NCI-H2171 treated with DMSO at 0.1 percent for 48 hours (cell line): ENCODE measurements around the gene LXN.

Source experiments
- DNase-seq: peaks from one replicate; lab custom pipeline; 2025; lab: John Stamatoyannopoulos, UW

Gene LXN

GRCh38 chr3:158668506-158668905 is 3.9 kb downstream of the LXN start:
- no peak for DNase-seq

GRCh38 chr3:158666416-158666815 is 6.0 kb downstream of the LXN start:
- no peak for DNase-seq

GRCh38 chr3:158663832-158664231 is 8.6 kb downstream of the LXN start:
- no peak for DNase-seq

GRCh38 chr3:158663246-158663645 is 9.2 kb downstream of the LXN start:
- no peak for DNase-seq

GRCh38 chr3:158660711-158661110 is 11.7 kb downstream of the LXN start:
- DNase-seq: no peak

- peak; percentile 25 for DNase-seq
Observed at GRCh38 chr3:158659454-158660237, 12.8 kb downstream of the LXN start.

GRCh38 chr3:158658889-158659288 is 13.6 kb downstream of the LXN start:
- no peak for DNase-seq

DNA sequence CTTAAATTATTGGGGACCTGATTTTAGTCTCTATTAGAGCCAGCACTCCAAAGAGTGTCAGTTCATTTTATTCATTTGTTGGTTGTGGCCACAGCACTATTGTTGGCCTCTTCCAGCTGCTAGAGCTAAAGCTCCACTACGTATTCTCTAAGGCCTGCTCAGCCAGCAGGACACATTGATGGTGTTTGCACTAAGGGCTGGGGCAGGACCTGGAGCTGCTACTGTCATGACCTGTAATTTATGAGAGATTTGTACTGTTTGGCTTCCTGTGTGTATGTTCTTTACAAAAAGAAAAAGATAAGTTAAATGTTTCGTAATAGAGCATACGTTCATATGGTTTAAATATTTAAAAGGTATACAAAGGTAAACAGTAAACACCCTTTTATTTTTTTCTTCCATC is 20.0 kb downstream of the LXN start:
- no peak for DNase-seq

DNA sequence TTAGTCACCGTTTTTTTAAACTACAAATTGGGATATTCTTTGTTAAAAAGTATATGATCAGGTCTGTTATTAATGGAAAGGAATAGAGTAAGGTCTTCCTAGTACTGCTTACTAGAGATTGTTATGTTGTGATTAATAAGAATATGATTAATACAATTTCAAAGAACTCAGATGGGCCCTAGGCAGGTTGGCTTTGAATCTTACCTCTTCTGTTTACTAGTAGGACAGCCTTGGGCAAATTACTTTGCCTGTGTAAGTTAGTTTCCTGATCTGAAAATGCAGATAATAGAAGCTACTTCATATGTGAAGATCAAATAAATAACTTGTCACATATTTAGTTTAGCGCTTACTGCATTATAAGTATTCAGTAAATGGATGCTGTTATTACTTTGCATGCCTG is 21.3 kb downstream of the LXN start:
- no peak for DNase-seq

DNA sequence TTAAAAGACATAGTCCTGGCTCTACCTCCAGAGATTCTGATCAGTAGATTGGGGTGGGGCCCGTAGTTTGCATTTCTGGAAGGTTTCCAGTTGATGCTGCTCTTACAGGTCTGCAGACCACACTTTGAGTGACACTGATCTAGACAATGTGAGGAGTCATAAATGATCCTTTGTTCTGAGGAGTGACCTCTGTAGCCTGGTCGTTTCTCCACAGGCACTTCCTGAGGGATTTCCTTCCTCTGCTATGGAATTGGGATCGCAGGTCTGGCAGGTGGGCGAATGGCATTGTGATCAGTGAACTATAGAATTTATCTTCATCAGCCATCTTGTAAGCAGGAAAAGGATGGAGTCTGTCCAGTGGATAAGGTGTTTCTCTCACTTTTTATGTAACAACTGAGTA is 22.7 kb downstream of the LXN start:
- no peak for DNase-seq

DNA sequence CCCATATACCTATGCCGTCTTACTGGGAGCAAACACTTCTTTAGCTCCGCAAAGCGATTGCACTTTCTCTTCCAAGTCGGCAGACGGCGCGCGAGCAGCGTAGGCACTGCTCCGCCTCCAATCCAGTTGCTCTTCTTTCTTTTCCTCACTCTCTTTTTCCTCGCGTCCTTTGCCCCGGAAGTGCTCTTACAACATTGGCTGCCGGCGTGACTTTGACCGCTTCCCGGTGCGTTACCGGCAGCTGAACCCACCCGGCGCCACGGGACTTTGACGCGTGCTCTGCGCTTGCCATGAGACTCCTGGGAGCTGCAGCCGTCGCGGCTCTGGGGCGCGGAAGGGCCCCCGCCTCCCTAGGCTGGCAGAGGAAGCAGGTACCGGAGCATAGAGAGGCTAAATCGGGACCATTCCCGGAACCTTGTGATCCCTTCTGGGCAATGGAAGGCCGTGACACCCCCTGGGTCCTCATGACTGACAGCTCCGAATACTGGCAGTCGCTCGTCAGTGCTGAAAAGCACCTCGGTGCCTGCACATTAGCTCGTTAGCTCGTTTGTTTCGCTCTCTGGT is 28.0 kb downstream of the LXN start, which contains the start of gene GFM1:
TSS of gene GFM1 (plus strand) at position 183 of the 564 bp plus-strand sequence. CDS start at position 291, 108 bp downstream.
- DNase-seq: peak; percentile 99

- DNase-seq: no peak
Observed at GRCh38 chr3:158642474-158643210, 29.8 kb downstream of the LXN start.

DNA sequence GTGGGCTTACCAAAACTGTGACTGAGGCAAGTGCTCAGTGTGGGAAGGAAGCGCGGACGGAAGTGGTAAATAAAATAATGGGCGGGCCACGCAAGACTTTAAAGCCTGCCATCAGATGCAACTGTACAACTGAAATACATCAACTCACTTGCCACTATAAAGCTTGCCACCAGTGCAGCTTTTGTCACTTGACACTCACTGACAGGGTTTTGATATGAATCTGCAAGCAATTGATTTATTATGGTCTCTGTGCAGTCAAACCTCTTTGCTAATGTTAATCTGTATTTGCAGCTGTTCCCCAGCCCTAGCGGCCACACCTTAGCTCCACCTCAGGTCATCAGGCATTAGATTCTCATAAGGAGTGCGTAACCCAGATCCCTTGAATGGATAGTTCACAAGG is 30.4 kb downstream of the LXN start:
- no peak for DNase-seq

DNA sequence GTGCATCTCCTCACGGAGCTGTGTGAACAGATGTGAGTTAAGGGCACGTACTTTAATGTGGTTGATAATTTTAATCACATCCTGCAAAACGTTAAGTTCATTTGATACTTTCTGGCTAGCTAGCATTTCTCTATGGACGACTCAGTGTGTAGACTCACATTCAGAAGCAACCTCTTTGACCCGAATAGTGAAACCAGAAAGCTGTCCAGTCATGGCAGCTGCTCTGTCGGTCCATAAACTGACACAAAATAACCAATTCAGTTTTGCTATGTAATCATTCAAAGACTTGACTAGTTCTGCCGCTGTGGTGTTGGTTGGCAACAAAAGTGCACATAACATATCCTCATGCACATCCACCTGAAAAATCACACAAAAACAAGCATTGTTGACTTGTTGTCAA is 31.8 kb downstream of the LXN start:
- no peak for DNase-seq

DNA sequence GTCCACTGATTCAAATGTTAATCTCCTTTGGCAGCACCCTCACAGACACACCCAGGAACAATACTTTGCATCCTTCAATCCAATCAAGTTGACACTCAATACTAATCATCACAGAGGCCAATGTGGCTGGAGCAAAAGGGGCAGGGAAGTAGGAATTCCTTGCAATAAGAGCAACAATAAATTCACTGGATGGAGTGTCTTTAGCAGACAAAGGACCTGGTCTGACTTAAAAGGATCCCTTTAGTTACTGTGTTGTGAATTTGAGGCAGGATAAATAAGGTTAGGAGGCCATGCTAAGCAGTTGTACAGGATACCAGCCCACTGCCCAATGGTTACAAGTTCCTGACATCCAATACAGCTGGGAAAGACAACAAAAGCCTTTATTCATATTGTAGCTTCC is 40.5 kb downstream of the LXN start:
- no peak for DNase-seq

DNA sequence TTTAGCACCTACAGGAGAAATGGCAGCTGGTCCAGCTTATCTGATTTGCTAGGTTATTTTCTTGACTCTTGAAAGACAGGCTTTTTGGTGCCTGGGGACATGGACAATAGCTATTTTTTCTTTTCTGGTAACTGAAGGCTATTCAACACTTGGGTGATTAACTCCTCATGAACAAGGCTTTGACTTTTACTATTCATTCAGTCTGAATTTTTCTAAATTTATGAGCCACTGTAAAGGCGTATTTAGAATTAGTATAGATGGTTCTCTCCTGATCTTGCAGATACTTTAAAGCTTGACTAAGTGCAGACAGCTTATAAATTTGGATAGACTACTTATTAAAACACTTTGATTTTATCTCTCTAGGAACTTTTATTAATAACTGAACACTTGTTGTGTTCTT is 46.6 kb downstream of the LXN start:
- DNase-seq: no peak

DNA sequence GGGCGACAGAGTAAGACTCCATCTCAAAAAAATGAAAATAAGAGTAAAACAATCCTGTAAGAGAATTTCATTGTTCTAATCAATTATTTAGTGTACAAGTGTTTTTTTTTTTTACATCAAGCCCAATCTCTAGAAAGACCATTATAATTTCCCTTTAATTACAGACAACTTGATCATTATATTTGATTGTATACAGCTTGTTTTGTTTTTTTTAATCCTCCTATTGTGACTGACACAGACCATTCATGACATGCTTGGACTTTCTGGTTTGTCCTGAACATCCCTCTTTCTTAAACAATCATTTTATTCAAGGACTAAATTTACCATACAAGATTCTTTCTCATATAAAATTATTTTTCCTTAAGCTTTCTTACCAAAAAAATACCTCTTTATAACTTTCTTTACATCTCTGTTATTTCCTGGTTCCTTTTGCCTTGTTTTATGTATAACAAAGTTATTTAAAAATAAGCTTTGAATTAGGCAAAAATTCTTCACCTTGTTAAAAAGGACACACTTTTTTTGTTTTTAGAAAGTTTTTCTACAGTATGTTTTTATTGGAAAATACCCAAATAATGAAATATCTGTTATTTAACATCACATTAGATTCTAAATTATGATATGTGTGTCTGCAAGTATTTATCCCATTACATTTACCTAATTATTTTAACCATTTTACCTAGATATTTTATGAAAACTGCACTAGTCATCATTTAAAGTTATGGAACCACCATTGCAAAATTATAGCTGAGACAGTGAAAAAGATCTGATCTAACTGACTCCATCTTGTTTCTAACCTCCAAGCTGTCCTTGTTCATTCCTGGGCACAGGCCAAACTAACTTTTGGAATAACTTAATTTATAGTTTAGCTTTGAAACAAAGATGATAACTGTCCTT is 54.2 kb downstream of the LXN start:
- DNase-seq: no peak
